H4 (cell line): Measurements from ENCODE around the gene ACTR6. TPM values are rescaled to one million over a fixed set of nuclear protein-coding genes. Genes with fewer than 3 reads are reported as not detected.
A peak's percentile ranks its signal among the peaks of the same experiment; 100 is the strongest.

Experiments used
- DNase-seq: peaks from one replicate; pipeline ENCODE4 v3.0.0-alpha.2; 2015; ENCODE audit warnings: low spot score
- total RNA-seq: library from RNA; depleted of rRNA; stranded (reverse); fragments of >200 nt; shearing (Covaris generic); gene quantifications from 2 replicates; pipeline ENCODE4 v1.2.3, GENCODE V29; 2014; rRNA removed

The ACTR6 gene
- total RNA-seq, 1 experiment from 2014 or later = 24.6 TPM

GRCh38 chr12:100266835-100267602, 66.4 kb downstream of the ACTR6 start, which contains the start of the genes DEPDC4 and SCYL2:
Gene DEPDC4, minus strand, starts transcription at chr12:100267079. Its CDS starts 3 bp downstream, at chr12:100267076.
Gene SCYL2, plus strand, starts transcription at chr12:100267177. Its CDS starts 15,794 bp downstream, at chr12:100282971.
- DNase-seq = peak; percentile 95

- no peak for DNase-seq
These were observed 67.1 kb downstream of the ACTR6 start for GRCh38 chr12:100267603-100268281.

GRCh38 chr12:100268835-100269564, 68.4 kb downstream of the ACTR6 start:
- no peak for DNase-seq

DNA sequence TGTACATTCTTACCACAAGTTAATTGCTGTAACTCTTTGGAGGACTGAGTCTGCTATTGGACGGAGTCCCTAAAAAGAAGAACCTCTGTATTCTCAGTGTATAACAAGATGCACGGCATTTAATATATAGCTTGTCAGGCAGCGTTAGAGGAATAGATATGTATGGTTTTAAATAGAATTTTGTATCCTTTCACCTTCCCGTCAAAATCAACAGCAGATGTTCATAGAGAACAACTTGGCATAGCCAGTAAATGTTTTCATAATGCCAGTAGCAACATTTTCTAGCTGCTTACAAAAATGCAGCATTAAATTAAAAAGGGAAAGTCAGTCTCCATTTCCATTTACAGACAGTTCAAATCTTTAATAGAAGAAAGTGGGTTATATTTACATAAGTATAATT, 73.2 kb downstream of the ACTR6 start:
- no peak for DNase-seq

Other genes with a start within 250 kb of the ACTR6 start
- gene ANKS1B, start 215.9 kb upstream of the ACTR6 start, total RNA-seq = 1.8 TPM in 1 of 2 replicates, not detected in the other
- 13.3 and 18.7 TPM in 2 replicates for gene BLTP3B, start 57.9 kb upstream of the ACTR6 start, total RNA-seq
- 2.3 and 2.5 TPM in 2 replicates for gene DEPDC4, start 66.3 kb downstream of the ACTR6 start, total RNA-seq
- gene SCYL2, start 66.4 kb downstream of the ACTR6 start, total RNA-seq = 23.2 and 35.7 TPM in 2 replicates
- not detected in 2 replicates for gene SLC17A8, start 156.3 kb downstream of the ACTR6 start, total RNA-seq